Measurements from ENCODE around the gene DBF4. TPM values are rescaled to one million over a fixed set of nuclear protein-coding genes. Genes with fewer than 3 reads are reported as not detected.

Gene DBF4
- total RNA-seq, 2 donors from 2014 or later, result 46.5 to 63.2 TPM

GRCh38 chr7:87833130-87833529, 43.2 kb upstream of the DBF4 start:
- H3K36me3 Mint-ChIP-seq (ENCODE audit: low read depth), result no peaks in the 10 kb centered on the region
- Histone ChIP-seq H3K4me3 (ENCODE audit: low read length) (no peak overlapping the region), H3K9me3 (ENCODE audit: control insufficient read depth, low read length) (peaks cover 7% of the 10 kb centered on the region), H3K36me3 (ENCODE audit: control insufficient read depth, insufficient read depth, low read length) (no peaks in the 10 kb centered on the region), H3K9ac (ENCODE audit: extremely low read depth, low read length, poor library complexity, severe bottlenecking) (no peak overlapping the region), H3K4me1 (ENCODE audit: control insufficient read depth, insufficient read depth, low read length) (no peaks in the 10 kb centered on the region), H3K27me3 (ENCODE audit: control insufficient read depth, insufficient read depth, low read length, poor library complexity, severe bottlenecking) (no peaks in the 10 kb centered on the region), H3K27ac (ENCODE audit: low read depth, low read length) (no peak overlapping the region)
- H3K4me1 Mint-ChIP-seq, result no peaks in the 10 kb centered on the region
- H3K27ac Mint-ChIP-seq, result no peak overlapping the region
- H3K9me3 Mint-ChIP-seq, result peaks cover 2% of the 10 kb centered on the region
- no peaks in the 10 kb centered on the region for H3K27me3 Mint-ChIP-seq (ENCODE audit: insufficient read depth)
- TF ChIP-seq CTCF (conservative IDR thresholded peaks at IDR 0.05), result no peak
- no peak overlapping the region for H3K4me3 Mint-ChIP-seq
- DNase-seq, result no peak
- WGBS, 2 experiments (ENCODE audit: insufficient coverage in 1 of 2, insufficient read length in 1 of 2), result 83 to 90% methylated on average over 1 of the region's 1 CpG

- H3K27me3 Mint-ChIP-seq (ENCODE audit: insufficient read depth), result no peaks in the 10 kb centered on the region
- H3K27ac ChIP-seq (ENCODE audit: low read depth, low read length), result no peak overlapping the region
- DNase-seq, result no peak
- H3K4me3 ChIP-seq (ENCODE audit: low read length), result no peak overlapping the region
- H3K27me3 ChIP-seq (ENCODE audit: control insufficient read depth, insufficient read depth, low read length, poor library complexity, severe bottlenecking), result no peaks in the 10 kb centered on the region
- H3K9ac ChIP-seq (ENCODE audit: extremely low read depth, low read length, poor library complexity, severe bottlenecking), result no peak overlapping the region
- H3K9me3 Mint-ChIP-seq, result no peaks in the 10 kb centered on the region
- no peak overlapping the region for H3K4me3 Mint-ChIP-seq
- H3K36me3 ChIP-seq (ENCODE audit: control insufficient read depth, insufficient read depth, low read length), result no peaks in the 10 kb centered on the region
- no peaks in the 10 kb centered on the region for H3K4me1 ChIP-seq (ENCODE audit: control insufficient read depth, insufficient read depth, low read length)
- peaks cover 3% of the 10 kb centered on the region for H3K4me1 Mint-ChIP-seq
- WGBS, 2 experiments (ENCODE audit: insufficient coverage in 1 of 2, insufficient read length in 1 of 2), result no CpG with 5 or more reads among the region's 1 CpG
- no peak overlapping the region for H3K27ac Mint-ChIP-seq
- no peaks in the 10 kb centered on the region for H3K9me3 ChIP-seq (ENCODE audit: control insufficient read depth, low read length)
- H3K36me3 Mint-ChIP-seq (ENCODE audit: low read depth), result no peaks in the 10 kb centered on the region
- no peak for TF ChIP-seq CTCF (conservative IDR thresholded peaks at IDR 0.05)
These were observed 38.7 kb upstream of the DBF4 start for GRCh38 chr7:87837597-87837996.

GRCh38 chr7:87850836-87851593, 25.3 kb upstream of the DBF4 start:
- peak overlapping the region; percentile 3 for H3K27ac Mint-ChIP-seq
- no peaks in the 10 kb centered on the region for H3K4me1 ChIP-seq (ENCODE audit: control insufficient read depth, insufficient read depth, low read length)
- H3K9me3 ChIP-seq (ENCODE audit: control insufficient read depth, low read length), result no peaks in the 10 kb centered on the region
- TF ChIP-seq CTCF (conservative IDR thresholded peaks at IDR 0.05), result no peak
- no peak overlapping the region for H3K27ac ChIP-seq (ENCODE audit: low read depth, low read length)
- H3K9me3 Mint-ChIP-seq, result no peaks in the 10 kb centered on the region
- no peak overlapping the region for H3K4me3 ChIP-seq (ENCODE audit: low read length)
- H3K4me3 Mint-ChIP-seq, result no peak overlapping the region
- H3K36me3 ChIP-seq (ENCODE audit: control insufficient read depth, insufficient read depth, low read length), result peaks cover 32% of the 10 kb centered on the region
- no peak for DNase-seq
- H3K9ac ChIP-seq (ENCODE audit: extremely low read depth, low read length, poor library complexity, severe bottlenecking), result no peak overlapping the region
- H3K27me3 Mint-ChIP-seq (ENCODE audit: insufficient read depth), result no peaks in the 10 kb centered on the region
- no peaks in the 10 kb centered on the region for H3K4me1 Mint-ChIP-seq
- peaks cover 36% of the 10 kb centered on the region for H3K36me3 Mint-ChIP-seq (ENCODE audit: low read depth)
- 98 to 100% methylated on average over 1 of the region's 1 CpG for WGBS, 2 experiments (ENCODE audit: insufficient coverage in 1 of 2, insufficient read length in 1 of 2)
- no peaks in the 10 kb centered on the region for H3K27me3 ChIP-seq (ENCODE audit: control insufficient read depth, insufficient read depth, low read length, poor library complexity, severe bottlenecking)
